DMS 273 (cell line): Measurements from ENCODE around the gene CTNNA3.

ENCODE experiments used
- DNase-seq: peaks from one replicate; lab custom pipeline; 2025; ENCODE audit not compliant: unreplicated experiment; lab: John Stamatoyannopoulos, UW

Gene CTNNA3

DNA sequence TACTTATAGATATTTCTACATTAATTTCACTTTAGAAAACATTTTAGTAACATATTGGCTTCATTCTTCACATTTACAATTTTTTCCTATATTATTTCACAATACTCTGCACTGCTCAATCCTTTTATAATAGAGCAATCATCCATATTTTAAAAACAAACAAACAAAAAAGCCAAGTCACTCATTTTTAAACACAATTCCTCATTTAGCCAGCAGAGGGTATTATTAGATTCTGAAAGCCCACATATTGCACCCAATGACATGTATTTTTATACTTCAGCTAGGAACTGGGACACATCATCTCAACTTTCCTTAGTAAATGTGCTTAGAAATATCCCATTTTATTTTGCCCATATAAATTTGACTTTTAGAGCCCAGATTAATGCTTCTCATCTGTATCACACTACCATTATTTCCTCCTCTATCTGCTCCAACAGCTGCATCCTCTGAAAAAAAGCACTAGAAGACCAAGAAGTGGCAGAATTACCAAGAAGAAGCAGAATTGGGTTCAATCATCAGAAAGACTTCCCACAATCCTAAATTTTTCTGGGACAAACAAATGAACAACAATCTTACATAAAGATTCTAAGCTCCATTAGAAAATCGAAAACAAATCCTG is 29.5 kb downstream of the CTNNA3 start:
- peak; percentile 45 for DNase-seq

GRCh38 chr10:67665491-67665890 is 30.5 kb downstream of the CTNNA3 start:
- DNase-seq = peak; percentile 8

- DNase-seq = no peak
Measured at GRCh38 chr10:67664942-67665341, 31.1 kb downstream of the CTNNA3 start.

DNA sequence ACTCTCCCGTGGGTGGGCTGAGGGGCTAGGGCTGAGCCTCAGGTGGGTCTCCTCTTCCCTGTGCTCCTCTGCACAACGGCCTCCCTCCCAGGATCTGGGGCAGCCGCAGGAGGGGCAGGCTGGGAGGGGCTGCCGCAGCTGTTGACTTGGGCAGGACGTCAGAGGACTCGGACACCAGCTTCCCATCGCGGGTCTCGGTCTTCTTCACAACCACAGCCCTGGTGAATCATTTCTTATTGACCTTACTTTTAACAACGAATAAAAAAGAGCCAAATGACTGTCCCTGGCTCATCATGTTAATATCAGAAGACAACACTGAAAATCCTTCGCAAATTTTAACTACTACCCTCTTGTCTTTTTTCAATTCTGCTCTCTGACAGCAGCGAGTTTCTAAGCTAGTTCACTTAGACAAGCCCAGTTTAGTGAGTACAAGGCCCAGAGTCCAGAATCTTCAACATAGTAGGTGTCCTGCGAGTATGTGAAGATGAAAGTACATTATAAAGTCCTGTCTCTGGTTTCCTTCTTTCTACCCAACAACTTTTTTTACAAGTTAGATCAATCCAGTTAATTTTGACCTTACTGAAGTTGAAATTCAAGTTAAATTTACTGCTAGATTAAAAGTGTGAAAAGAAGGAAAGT is 32.4 kb downstream of the CTNNA3 start:
- DNase-seq = no peak

DNA sequence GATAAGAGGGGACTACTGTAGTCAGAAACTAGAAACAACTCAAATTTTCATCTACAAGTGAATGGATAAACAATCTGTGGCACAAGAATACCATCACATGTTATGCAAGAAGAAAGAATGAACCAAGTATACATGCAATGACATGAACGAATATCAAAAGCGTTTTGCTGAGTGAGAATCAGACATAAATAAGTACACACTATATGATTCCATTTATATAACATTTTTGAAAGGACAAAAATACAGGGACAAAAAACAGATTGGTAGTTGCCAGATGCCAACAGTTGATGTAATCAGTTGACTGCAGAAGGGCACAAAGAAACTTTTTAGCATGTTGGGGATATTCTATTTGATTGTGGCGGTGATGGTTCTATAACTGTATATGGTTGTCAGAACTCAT is 33.6 kb downstream of the CTNNA3 start:
- no peak for DNase-seq

DNA sequence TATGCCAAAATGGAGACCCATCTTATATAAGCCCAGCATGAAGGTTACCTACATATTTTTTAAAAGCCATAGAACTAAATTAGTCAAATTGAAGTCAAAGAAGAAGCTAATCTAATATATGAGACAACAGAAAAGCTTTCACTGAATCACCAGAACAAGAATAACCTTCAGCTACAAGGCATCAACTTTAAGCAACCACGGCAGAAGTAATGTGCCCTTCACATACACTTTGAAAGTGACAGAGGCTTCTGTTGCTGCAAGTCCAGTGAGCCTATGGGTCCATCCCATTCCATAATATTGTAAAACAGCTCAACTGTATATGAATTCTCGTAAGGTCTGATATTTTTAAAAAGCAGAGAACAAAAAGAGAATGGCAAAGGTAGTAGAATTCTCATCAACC is 36.5 kb downstream of the CTNNA3 start:
- DNase-seq = no peak

DNA sequence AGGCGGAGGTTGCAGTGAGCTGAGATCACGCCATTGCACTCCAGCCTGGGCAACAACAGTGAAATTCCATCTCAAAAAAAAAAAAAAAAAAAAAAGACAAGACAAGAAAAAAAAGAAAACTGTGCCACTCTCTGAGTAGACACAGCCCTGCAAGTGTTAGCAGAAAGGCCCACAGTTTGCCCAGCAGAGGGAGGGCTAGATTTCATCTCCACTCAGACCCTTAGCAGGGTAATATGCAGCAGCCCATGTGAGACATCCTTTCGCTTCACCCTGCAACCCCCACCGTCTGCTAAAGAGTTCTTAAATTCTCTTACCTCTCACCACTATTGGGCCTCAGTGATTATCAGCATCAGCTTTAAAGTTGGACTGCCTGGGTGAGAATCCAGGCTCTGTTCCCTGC is 38.2 kb downstream of the CTNNA3 start:
- DNase-seq = no peak

DNA sequence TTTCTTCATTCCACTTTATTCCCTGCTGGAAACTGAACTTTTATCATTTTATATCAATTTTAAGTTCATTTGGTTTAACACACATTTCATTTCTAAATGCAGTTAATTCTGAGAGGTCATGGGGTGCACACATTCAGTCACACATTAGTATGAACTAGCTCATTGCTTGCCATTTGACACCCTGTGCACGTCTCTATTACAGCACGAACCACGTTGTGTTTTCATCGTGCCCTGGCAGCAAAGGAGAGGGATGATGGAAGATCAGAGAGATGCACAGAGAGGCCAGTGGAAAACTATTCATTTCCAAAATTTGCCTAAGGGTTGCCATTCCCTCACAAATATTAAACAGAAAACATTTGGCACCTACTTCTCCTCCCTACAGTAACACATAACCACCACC is 45.4 kb downstream of the CTNNA3 start:
- DNase-seq = no peak

DNA sequence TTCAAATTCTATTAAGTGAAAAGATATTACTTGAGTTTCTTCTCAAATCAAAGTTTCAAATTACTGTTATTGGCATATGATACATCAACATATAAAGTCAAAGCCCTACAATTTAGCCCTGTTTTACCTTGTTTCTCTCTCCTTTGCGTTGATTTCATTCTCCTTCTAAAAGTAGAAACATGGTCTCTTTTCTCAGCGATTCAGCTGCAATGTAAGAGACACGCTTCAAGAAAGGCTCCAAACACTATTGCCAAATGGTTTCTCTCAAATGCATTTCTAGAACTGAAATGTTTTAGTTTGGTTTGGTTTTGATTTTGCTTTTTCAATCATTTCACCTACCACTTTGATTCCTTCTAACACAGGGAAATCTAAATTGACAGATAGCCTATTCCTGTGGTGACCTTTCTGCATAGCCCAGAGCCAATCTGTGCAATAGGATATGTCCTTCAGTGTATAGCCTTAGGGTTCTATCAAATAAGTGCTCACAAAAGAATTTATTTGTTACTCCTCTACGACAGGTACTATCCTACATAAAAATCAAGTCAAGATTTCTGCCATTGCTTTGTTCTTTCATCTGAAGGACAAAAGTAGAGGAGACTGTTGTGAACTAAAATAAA is 47.3 kb downstream of the CTNNA3 start:
- DNase-seq = no peak

- no peak for DNase-seq
Measured at GRCh38 chr10:67630904-67631303, 65.1 kb downstream of the CTNNA3 start.

GRCh38 chr10:67629461-67629971 is 66.5 kb downstream of the CTNNA3 start:
- DNase-seq = peak; percentile 81

DNA sequence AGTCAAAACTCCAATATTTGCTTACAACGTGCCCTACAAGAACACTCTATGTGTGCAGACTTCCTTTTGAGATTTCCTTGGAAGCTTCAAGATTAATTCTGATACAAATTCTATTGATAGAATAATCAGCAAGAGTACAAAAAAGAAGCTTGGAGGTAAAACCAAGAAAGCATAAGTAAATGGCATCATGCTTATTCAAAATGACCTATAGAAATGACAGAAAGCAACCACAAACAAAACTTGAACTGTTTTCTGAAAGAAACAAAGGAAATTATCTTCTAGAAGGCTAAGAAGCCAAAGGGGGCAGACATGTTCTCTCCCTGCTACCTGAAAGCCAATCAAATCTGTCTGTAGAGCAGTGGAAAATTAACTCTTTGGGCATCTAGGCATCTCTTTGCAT is 73.0 kb downstream of the CTNNA3 start:
- DNase-seq = no peak

DNA sequence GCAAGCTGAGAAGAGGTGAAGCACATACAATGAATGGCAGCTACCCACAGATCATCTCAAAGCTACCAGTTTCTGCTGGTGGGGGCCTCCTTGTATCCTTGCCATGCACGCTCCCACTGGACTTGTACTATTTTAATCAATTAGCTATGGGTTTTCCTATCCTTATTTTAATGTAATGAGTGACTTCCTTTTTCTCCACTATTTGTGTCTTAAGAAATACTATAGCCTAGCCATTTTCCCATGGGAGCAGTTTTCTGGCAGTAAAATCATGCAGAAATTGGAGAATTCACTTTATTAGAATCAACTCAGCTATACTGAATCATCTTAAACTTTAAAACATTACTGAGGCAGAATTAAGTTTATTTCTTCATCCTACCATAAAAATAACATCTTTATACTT is 73.5 kb downstream of the CTNNA3 start:
- no peak for DNase-seq

- no peak for DNase-seq
Measured at GRCh38 chr10:67621834-67622233, 74.2 kb downstream of the CTNNA3 start.

GRCh38 chr10:67618116-67618515 is 77.9 kb downstream of the CTNNA3 start:
- DNase-seq = no peak

GRCh38 chr10:67612577-67613537 is 83.1 kb downstream of the CTNNA3 start:
- DNase-seq = no peak

- DNase-seq = no peak
Measured at GRCh38 chr10:67612176-67612575, 83.8 kb downstream of the CTNNA3 start.

GRCh38 chr10:67609996-67610793 is 85.8 kb downstream of the CTNNA3 start:
- no peak for DNase-seq

DNA sequence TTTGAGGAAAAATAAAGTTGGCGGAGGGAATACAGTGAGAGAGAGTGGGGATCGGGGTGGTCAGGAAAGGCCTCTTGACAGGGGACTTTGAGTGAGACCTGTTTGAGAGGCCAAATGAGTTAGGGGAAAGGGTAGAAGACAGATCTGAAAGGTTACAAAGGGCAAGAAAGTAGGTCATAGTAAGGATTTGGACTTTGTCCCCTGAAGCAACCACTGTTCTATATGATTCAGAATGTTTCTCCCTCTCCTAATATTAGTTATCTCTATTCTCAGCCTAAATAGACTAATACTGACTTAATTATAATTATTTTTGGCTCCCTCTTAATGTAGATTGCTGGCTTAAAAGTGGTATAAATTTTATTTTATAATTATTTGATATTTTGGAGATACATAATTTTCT is 88.0 kb downstream of the CTNNA3 start:
- DNase-seq = no peak

GRCh38 chr10:67607472-67607871 is 88.5 kb downstream of the CTNNA3 start:
- DNase-seq = no peak
